GM19455 (cell line): ENCODE measurements around the gene ERN2.
"Not testable (repeated sequence)": the region's sequence is repeated elsewhere in the genome, so short reads cannot be mapped to it uniquely, and the experiment has no call there.

Experiments
- ATAC-seq: cut with Tn5 transposase; IDR thresholded peaks from one replicate; pipeline ENCODE4 v1.9.1; 2021; ENCODE audit not compliant: unreplicated experiment

The ERN2 gene

GRCh38 chr16:23712976-23713375, at the start of gene ERN2:
ERN2 (minus strand) TSS chr16:23713222; CDS start chr16:23713187, 35 bp downstream.
- ATAC-seq: no peak

- ATAC-seq: no peak
Observed at GRCh38 chr16:23757937-23758619, 45.1 kb upstream of the ERN2 start.

DNA sequence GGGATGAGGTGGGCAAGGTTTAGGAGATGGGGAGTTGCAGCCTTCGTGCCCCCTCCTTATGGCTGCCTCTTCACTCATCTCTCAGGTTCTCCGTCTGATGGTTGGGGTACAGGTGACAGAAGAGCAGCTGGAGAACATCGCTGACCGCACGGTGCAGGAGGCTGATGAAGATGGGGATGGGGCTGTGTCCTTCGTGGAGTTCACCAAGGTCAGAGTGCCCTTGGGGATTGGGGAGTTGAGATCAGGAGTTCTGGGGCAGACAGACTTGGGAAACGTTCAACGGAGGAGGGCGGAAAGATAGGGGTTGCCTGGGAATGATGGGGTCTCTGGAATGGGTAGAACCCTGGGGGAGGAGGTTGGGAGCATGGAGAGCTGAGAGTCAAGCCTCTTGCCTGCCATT, 44.1 kb upstream of the ERN2 start:
- ATAC-seq: no peak

DNA sequence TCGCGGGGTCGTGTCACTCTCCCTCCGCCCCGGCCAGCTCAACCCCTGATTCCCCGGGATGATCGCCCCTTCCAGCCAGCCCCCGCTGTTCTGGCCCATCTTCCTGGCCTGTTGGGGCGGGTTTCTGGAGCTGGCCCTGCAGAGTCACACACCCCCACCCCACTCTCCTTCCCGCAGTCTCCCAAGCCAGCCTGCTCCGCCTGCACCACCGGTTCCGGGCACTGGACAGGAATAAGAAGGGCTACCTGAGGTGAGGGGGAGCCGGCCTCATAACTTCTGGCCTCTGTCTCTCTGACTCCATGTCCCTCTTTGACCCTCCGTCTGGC, 42.4 kb upstream of the ERN2 start:
- no peak for ATAC-seq

- no peak for ATAC-seq
Observed at GRCh38 chr16:23754594-23755483, 41.8 kb upstream of the ERN2 start, which contains the start of gene CHP2. CHP2 (plus strand) TSS chr16:23755026; CDS start chr16:23755050, 24 bp downstream.

GRCh38 chr16:23753908-23754593, 41.0 kb upstream of the ERN2 start:
- ATAC-seq: no peak

DNA sequence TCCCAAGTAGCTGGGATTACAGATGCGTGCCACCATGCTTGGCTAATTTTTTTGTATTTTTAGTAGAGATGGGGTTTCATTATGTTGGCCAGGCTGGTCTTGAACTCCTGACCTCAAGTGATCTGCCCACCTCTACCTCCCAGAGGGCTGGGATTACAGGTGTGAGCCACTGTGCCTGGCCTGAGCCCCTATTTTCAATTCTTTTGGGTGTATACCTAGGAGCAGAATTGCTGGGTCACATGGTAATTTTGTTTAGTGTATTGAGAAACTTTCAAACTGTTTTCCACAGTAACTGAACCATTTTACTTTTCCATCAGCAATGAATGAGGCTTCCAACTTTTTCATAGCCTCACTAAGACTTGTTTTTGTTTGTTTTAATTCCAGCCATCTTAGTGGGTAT, 38.0 kb upstream of the ERN2 start:
- ATAC-seq: not testable (repeated sequence)

- ATAC-seq: no peak
Observed at GRCh38 chr16:23748630-23749029, 35.6 kb upstream of the ERN2 start.

DNA sequence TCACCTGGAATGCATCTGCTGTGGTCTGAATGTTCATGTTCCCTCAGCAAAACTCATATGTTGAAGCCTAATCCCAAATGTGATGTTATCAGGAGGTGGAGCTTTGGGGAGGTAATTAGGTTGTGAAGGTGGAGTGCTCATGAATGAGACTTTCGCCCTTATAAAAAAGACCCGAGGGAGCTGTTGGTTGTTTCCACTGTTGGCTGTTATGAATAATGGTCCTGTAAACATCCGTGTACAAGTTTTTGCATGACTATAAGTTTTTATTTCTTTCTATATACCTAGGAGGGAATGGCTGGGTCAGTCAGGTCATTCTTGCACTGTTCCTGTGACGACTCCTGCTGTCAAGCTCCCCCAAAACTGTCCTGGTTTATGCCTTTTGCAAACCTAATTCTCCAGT, 32.2 kb upstream of the ERN2 start:
- ATAC-seq: no peak

- no peak for ATAC-seq
Observed at GRCh38 chr16:23742766-23743165, 29.7 kb upstream of the ERN2 start.

- ATAC-seq: no peak
Observed at GRCh38 chr16:23741675-23742303, 28.8 kb upstream of the ERN2 start.

DNA sequence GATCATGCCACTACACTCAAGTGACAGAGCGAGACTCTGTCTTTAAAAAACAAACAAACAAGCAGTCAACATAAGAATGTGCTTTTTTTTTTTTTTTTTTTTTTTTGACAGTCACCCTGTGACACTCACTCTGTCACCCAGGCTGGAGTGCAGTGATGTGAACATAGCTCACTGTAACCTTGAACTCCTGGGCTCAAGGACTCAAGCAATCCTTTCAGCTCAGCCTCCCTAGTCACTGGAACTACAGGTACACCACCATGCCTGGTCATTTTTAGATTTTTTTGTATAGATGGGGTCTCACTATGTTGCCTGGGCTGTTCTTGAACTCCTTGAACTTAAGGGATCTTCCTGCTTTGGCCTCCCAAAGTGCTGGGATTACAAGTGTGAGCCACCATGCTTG, 26.5 kb upstream of the ERN2 start:
- ATAC-seq: no peak

GRCh38 chr16:23737423-23738028, 24.5 kb upstream of the ERN2 start:
- not testable (repeated sequence) for ATAC-seq

GRCh38 chr16:23734176-23734893, 21.3 kb upstream of the ERN2 start:
- no peak for ATAC-seq

DNA sequence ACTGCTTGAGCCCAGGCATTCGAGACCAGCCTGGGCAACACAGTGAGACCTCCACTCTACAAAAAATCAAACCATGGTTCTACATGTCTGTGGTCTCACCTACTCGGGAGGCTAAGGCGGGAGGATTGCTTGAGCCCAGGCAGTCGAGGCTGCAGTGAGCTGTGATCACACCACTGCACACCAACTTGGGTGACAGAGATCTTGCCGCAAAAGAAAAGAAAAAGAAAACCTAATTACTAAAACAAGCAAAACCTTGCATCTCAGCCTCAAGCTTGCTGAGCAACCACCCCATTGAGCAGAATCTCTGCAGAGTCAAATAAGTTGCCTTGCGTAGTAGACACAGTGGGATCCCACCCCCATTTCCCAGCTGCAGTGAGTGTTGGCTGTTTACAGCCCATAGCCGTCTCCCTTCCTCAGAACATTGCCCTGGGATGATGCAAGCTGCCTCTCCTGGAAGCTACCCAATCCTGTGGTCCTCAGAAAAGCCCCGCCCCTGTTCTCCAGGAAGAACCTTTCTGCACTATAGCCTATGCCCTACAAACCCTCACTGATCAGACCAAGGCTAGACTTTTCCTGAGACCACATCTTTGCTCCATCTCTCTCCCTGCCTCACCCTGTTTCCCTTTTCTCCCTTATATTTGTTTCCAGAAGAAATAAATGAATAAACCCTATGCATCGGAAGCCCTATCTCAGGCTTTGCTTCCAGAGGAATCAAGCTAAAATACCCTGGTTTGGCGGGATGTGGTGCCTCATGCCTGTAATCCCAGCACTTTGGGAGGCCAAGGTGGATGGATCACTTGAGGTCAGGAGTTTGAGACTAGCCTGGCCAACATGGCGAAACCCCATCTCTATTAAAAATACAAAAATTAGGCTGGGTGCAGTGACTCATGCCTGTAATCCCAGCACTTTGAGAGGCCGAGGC, 16.7 kb upstream of the ERN2 start:
- ATAC-seq: no peak

GRCh38 chr16:23728112-23728477, 15.1 kb upstream of the ERN2 start:
- ATAC-seq: no peak

- ATAC-seq: no peak
Observed at GRCh38 chr16:23726710-23727109, 13.7 kb upstream of the ERN2 start.

- ATAC-seq: no peak
Observed at GRCh38 chr16:23724785-23725131, 11.7 kb upstream of the ERN2 start.

GRCh38 chr16:23724096-23724784, 11.2 kb upstream of the ERN2 start:
- ATAC-seq: no peak
